GM19238 (cell line): ENCODE measurements around the gene ATP1A3.
"Not testable (repeated sequence)": the region's sequence is repeated elsewhere in the genome, so short reads cannot be mapped to it uniquely, and the experiment has no call there.

Source experiments
- DNase-seq: peaks from one replicate; pipeline ENCODE4 v3.0.0; 2011; ENCODE audit warnings: low spot score; ENCODE audit not compliant: insufficient read length

The ATP1A3 gene

GRCh38 chr19:41947091-41947490, 46.9 kb downstream of the ATP1A3 start:
- DNase-seq, result no peak

DNA sequence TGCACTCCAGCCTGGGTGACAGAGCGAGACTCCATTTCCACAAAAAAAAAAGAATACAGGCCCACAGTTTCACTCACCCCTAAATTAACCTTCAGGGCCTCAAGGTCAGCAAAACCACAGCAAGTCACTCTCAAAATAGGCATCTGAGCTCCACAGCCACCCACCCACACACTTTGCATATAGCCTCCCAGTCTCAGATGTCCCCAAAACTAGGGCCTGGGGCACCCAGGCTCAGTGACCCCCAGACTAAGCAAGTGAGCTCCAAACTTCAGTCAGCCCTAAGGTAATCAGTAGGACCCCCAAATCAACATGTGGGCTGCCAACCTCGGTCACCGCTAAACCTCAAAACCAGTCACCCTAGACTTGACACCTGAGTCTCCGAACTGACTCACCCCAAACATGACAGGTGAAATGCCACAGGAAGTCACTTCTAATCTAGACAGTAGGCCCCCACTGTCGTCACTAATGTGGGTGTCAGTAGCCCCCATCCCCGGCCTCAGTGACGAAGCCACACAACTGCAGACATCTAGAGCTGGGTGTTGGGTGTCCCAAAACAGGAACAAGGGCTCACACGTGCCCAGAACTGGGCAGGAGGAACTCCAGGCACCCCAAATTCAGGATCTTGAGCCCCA, 48.8 kb downstream of the ATP1A3 start:
- peak; percentile 89 for DNase-seq

GRCh38 chr19:41944336-41944735, 49.7 kb downstream of the ATP1A3 start:
- no peak for DNase-seq

DNA sequence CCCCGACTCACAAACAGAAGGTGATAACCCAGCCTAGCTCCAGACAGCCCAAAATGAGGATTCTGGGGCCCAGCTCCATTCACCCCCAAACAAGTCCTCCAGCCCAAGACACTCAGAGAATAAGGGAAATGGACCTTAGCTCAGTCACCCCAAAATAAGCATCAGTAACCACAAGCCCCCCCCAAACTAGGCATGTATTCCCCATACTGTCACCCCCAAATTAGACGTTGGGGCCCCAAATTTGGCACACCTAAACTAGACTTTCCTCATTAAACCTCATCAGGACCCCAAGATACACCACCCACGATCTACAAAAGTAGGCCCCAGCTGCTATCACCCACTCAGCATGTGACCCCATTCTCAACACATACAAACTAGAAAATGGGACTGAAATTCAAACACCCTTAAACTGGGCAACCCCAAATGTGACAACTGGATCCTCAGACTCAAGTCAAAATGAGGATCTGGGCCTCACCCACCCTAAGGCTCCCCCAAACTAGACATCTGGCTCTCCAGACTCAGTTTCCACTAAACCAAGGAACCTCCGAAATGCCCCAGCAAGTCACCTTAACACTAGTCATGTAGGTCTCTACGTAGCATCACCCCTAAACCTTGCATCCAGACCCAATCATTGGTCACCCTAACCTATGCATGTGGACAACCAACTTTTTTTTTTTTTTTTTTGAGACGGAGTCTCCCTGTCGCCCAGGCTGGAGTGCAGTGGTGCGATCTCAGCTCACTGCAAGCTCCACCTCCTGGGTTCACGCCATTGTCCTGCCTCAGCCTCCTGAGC, 52.4 kb downstream of the ATP1A3 start:
- DNase-seq, result no peak

- DNase-seq, result no peak
Observed at GRCh38 chr19:41940731-41941409, 53.2 kb downstream of the ATP1A3 start.

DNA sequence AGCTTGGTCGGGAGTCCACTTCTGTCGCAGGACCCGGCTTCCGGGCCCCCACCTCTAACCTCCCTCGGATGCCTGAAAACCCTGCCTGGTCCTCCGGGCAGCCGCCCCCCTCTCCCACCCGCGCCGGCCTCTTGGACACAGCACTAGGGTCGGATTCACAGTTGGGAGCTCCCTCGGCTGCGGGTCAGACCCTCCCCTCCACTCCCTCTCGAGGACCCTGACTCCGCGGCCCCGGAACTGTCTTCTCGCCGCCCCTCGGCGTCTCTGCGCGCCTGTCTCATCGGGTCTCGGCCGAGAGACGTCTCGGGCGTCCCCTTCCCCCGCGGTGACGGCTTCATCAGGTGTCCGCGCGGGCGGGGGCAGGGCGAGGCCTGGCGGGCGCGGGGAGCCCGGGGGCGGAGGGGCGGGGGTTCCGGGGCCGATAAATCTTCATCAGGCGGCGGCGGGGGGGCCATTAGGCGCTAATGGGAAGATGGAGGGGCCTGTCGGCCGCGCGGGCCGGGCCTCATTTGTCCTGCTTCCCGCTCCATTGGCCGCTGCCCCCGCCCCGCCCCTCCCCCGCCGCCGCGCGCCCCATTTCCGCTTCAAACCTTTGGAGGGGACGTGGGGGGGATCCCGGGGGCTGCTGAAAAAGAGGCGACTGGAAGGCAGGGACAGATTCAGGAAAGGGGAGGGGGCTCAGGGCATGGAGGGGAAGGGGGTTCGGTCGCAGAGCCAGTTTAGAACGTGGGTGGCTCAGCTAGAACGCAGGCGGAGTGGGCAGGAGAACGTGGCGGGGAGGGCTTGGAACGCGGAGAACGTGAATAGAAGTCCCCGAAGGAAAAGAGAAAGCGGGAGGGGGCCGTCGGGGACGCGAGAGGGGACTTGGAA, 53.9 kb downstream of the ATP1A3 start:
- no peak for DNase-seq

- not testable (repeated sequence) for DNase-seq
Observed at GRCh38 chr19:41939209-41939608, 54.8 kb downstream of the ATP1A3 start.

DNA sequence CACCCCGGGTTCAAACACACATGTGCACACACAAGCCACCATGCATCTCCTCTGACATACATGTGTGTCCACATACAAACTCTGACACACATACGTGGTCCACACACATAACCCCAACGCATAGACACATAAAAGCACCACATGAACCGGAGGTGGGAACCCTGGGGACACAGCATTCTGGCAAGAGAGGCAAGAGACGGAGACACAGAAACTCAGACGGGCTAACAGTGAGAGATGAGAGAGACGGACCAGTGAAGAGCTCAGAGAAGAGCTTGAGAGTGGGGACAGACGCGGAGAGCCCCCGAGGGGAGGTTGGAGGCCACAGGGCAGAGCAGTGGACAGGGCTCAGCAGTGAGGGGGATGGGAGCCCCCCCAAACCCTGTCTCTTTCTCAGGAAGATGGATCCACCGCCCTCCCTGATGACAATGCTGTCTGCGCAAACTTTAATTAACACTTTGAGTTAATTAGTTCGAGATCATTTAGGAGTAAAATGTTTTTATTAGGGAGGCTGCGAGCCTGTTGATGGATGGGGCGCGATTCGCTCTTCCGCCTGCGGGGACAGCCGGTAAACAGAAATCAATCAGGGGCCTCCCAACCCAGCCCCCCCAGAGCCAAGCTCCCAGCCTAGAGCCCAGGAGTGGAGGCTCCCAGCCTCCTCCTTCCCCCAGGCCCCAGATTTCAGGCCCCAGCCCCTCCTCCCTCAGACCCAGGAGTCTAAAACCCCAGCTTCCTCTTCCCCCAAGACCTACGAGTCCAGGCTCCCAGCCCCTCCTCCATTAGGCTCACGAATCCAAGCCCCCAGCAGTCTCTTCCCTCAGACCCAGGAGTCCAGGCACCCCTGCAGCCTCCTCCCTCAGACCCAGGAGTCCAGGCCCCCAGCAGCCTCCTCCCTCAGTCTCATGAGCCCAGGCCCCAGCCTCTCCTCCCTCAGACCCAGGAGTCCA, 56.2 kb downstream of the ATP1A3 start:
- DNase-seq, result no peak

DNA sequence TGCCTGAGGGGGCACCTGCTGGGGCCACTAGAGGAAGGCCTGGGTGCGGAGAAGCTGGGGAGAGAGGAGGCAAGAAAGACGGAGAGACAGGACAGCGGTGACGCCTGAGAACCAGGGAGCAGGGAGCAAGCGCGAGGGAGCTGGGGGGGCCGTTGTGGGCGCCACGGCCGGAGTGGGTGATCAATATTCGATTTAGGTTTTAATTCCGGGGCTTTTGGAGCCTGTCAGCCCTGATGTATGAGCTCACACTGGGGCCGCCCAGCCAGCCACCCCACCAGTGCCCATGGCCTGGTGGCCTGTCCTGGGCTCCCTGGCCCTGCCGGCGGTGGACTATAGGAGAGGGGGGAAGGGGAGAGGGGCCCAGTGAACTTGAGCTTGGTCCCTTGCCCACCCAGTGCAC, 57.1 kb downstream of the ATP1A3 start:
- DNase-seq, result no peak

GRCh38 chr19:41936416-41936850, 57.6 kb downstream of the ATP1A3 start:
- no peak for DNase-seq

- no peak for DNase-seq
Observed at GRCh38 chr19:41935760-41936415, 58.1 kb downstream of the ATP1A3 start.

DNA sequence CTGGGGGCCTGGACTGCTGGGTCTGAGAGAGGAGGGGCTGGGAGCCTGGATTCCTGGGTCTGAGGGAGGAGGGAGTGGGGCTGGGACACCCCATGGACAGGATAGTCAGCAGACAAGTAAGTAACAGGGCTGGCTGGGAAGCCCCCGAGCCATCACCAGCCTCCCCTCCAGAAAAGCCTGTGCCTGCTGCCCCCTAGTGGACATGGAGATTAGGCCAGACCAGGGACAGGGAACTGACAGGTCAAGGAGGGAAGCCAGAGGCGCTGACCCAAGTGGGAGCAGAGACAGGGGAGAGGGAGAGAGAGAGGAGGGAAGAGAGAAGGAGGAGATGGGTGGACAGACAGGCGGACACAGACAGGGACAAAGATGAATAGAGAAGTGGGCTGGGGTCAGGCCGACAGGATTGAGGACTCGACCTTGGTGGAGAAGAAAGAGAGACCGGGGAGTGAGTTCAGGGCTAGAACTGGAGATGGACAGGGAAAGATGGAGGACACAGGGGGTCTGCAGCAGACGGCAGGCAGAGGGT, 59.1 kb downstream of the ATP1A3 start:
- DNase-seq, result peak; percentile 92

GRCh38 chr19:41933693-41934426, 60.2 kb downstream of the ATP1A3 start:
- DNase-seq, result no peak

DNA sequence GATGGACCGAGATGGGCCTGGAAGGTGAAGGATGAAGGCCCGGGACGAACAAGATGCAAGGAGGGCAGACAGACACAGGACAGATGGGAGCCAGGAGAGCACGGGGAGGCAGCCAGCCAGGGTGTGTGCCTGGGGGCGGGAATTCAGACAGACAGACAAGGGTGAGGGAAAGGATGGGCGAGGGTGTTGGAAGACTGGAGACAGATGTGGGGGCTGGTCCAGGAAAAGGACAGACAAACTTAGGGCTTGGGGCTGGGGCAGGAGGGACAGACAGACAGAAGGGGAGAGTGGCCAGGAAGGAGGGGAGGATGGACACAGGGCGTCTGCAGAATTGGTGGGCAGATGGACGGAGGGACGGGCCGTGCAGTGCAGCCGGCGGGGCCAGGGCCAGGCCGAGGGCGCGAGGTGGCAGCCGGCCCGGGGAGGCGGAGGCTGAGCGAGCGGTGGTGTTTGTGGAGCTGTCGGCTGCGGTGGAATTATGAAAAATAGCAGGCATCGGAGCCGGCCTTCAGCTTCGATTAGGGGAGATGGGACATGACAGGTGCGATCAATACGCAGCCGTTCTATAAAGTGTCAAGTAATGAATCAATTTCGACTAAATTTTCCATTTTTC, 61.2 kb downstream of the ATP1A3 start:
- no peak for DNase-seq

DNA sequence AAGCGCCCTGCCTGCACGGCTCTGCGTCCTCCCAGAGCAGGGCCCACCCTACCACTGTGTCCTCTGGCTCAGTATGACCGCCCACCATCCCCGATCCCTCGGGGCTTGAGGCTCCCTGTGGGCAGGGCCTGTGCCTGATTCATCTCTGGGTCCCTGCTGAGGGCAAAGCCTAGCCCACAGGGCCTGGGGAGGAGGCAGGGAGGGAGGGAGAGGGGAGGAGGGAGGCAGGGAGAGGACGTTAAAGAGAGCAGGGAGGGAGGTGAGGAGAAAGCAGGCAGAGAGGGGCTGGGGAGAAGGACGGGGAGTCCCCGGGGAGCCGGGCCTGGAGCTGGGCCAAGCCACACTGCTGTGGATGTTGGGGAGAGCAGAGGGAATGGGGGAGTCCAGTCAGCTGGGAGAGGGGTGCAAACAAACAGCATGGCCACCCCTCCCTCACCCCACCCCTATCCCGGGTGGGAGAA, 61.7 kb downstream of the ATP1A3 start:
- DNase-seq, result no peak

DNA sequence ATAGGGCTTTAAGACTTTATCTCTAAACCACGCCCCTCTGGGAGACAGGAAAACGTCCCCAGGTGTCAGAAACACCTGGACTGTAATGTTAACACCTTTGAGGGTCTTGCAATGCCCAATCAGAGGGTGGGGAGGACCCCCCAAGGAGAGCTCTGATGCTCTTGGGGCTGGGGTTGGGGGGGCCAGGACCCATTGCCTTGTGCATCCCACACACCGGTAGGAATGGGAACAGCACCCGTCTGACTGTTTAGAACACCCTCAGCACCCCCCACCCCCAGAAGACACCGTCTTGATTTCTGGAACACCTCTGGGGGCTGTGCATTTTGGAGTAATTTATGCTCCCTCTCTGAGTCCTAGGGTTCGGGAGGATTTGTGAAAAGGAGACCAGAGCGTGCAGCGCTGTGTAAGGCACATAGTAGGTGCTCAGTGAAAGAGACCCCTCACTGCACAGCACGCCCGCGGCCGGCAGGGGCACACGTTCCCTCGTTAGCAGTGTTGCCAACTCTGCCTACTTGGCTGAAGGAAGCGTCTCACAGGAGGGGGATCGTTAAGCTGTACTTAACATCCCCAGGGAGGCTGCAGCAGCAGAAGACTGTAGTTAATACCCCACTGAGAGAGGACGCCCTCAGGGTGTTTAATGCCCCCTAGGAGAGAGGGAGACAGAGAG, 63.0 kb downstream of the ATP1A3 start:
- DNase-seq, result no peak

- DNase-seq, result no peak
Observed at GRCh38 chr19:41930322-41930722, 63.7 kb downstream of the ATP1A3 start.
